ENCODE measurements around the gene PIAS2.
"Not testable (repeated sequence)": the region's sequence is repeated elsewhere in the genome, so short reads cannot be mapped to it uniquely, and the experiment has no call there.

PIAS2 gene

GRCh38 chr18:46877329-46877987, 39.8 kb downstream of the PIAS2 start:
- H3K36me3 ChIP-seq: no peaks in the 10 kb centered on the region
- no peak overlapping the region for H3K27ac ChIP-seq
- no peak for TF ChIP-seq CTCF (IDR thresholded peaks at IDR 0.05)
- H3K27me3 ChIP-seq: no peaks in the 10 kb centered on the region
- no peak overlapping the region for H3K4me3 ChIP-seq (ENCODE audit: low read depth in 1 of 2, low read length in 1 of 2)
- no peaks in the 10 kb centered on the region for H3K4me1 ChIP-seq (ENCODE audit: control insufficient read depth in 1 of 2, insufficient read depth in 1 of 2, low read depth in 1 of 2, low read length in 1 of 2)
- H3K9me3 ChIP-seq: peaks cover 9% of the 10 kb centered on the region

GRCh38 chr18:46868169-46868921, 49.0 kb downstream of the PIAS2 start:
- Histone ChIP-seq H3K27ac (no peak overlapping the region), H3K9me3 (no peaks in the 10 kb centered on the region)
- TF ChIP-seq CTCF (IDR thresholded peaks at IDR 0.05): no peak

GRCh38 chr18:46867367-46868143, 49.8 kb downstream of the PIAS2 start:
- H3K9me3 ChIP-seq: no peaks in the 10 kb centered on the region
- H3K4me1 ChIP-seq (ENCODE audit: control insufficient read depth in 1 of 2, insufficient read depth in 1 of 2, low read depth in 1 of 2, low read length in 1 of 2): no peaks in the 10 kb centered on the region
- H3K27me3 ChIP-seq: no peaks in the 10 kb centered on the region
- H3K4me3 ChIP-seq (ENCODE audit: low read depth in 1 of 2, low read length in 1 of 2): no peak overlapping the region
- no peak for TF ChIP-seq CTCF (IDR thresholded peaks at IDR 0.05)
- no peak overlapping the region for H3K27ac ChIP-seq
- no peaks in the 10 kb centered on the region for H3K36me3 ChIP-seq

More at GRCh38 chr18:46868169-46868921, 49.0 kb downstream of the PIAS2 start:
- Histone ChIP-seq H3K4me1 (ENCODE audit: control insufficient read depth in 1 of 2, insufficient read depth in 1 of 2, low read depth in 1 of 2, low read length in 1 of 2) (no peaks in the 10 kb centered on the region), H3K27me3 (no peaks in the 10 kb centered on the region), H3K4me3 (ENCODE audit: low read depth in 1 of 2, low read length in 1 of 2) (no peak overlapping the region), H3K36me3 (no peaks in the 10 kb centered on the region)

- H3K4me1 ChIP-seq (ENCODE audit: control insufficient read depth in 1 of 2, insufficient read depth in 1 of 2, low read depth in 1 of 2, low read length in 1 of 2): no peaks in the 10 kb centered on the region
- H3K4me3 ChIP-seq (ENCODE audit: low read depth in 1 of 2, low read length in 1 of 2): no peak overlapping the region
- no peaks in the 10 kb centered on the region for H3K27me3 ChIP-seq
- H3K36me3 ChIP-seq: no peaks in the 10 kb centered on the region
- no peak for TF ChIP-seq CTCF (IDR thresholded peaks at IDR 0.05)
- H3K27ac ChIP-seq: no peak overlapping the region
- no peaks in the 10 kb centered on the region for H3K9me3 ChIP-seq
Observed at GRCh38 chr18:46866523-46866922, 50.8 kb downstream of the PIAS2 start.

GRCh38 chr18:46865245-46865644, 52.1 kb downstream of the PIAS2 start:
- H3K9me3 ChIP-seq; H3K4me3 ChIP-seq (ENCODE audit: low read depth in 1 of 2, low read length in 1 of 2); H3K4me1 ChIP-seq (ENCODE audit: control insufficient read depth in 1 of 2, insufficient read depth in 1 of 2, low read depth in 1 of 2, low read length in 1 of 2); H3K27ac ChIP-seq; H3K27me3 ChIP-seq; H3K36me3 ChIP-seq: not testable (repeated sequence)

All from neutrophil (primary cell).